GM12873 (cell line): ENCODE data around the gene TNIK.

Experiments used
- TF ChIP-seq, protein P1 (sequence below): IDR thresholded peaks from 2 replicates; pipeline ENCODE4 v1.5.1; 2012; ENCODE audit warnings: low read depth, mild to moderate bottlenecking, moderate library complexity, low read length, control low read depth; ENCODE audit not compliant: insufficient read depth; ENCODE audit errors: missing control alignments

Gene TNIK

DNA sequence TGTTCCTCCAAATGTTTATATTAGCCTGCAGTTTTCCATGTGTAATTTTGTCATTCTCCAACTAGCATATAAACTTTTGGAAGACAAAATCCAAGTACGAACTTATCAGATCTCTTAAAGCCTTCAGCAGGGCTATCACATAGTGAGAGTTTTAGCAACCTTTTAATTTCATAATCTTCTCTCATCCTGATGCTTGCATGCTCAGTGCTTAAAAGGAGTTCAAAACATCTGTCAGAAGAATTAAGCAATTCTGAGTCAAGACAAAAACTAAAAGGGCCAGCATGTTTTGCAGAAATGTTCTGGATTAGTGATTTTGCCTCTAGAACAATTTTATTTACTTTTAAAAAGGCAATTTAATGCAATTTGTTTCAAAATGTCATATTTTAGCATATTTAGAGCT is 360.3 kb downstream of the TNIK start:
- TF ChIP-seq, protein P1, sequence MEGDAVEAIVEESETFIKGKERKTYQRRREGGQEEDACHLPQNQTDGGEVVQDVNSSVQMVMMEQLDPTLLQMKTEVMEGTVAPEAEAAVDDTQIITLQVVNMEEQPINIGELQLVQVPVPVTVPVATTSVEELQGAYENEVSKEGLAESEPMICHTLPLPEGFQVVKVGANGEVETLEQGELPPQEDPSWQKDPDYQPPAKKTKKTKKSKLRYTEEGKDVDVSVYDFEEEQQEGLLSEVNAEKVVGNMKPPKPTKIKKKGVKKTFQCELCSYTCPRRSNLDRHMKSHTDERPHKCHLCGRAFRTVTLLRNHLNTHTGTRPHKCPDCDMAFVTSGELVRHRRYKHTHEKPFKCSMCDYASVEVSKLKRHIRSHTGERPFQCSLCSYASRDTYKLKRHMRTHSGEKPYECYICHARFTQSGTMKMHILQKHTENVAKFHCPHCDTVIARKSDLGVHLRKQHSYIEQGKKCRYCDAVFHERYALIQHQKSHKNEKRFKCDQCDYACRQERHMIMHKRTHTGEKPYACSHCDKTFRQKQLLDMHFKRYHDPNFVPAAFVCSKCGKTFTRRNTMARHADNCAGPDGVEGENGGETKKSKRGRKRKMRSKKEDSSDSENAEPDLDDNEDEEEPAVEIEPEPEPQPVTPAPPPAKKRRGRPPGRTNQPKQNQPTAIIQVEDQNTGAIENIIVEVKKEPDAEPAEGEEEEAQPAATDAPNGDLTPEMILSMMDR, result no peak

DNA sequence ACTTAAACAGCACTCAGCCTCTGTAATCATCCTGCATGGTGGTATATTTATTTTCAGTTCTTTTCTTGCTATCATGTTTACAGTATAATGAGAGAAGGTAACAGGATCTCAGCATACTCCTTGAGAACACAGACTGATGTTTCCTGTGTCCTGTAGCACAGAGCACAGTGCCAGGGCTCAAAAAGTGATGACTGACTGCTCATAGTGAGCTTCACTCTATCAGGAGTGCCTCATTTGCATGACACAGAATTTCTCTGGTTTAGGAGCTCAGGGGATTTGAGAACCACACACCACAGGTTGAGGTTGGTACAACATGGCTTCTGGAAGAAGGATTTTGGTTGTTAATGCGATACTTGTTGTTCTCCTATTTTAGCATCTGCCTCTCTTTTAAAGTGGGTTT is 365.1 kb downstream of the TNIK start:
- TF ChIP-seq, protein P1, result no peak

DNA sequence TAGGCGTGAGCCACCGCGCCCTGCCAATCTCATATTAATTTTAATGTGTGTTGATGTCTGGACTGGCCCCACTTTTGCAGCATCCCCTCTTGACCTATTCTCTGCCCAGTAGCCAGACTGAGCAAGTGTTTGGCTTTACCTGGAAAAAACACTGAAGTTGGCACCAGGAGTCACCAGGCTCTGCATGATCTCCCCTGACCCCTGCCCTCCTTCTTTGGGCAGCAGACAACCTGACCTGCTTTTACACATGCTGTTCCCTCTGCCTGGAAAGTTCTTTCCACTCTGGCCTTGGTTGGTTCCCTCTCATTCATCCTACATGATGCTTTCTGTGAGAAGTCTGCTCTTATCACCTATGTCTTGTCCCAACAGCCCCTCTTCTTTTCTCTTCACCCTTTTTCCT is 365.8 kb downstream of the TNIK start:
- TF ChIP-seq, protein P1, result no peak

DNA sequence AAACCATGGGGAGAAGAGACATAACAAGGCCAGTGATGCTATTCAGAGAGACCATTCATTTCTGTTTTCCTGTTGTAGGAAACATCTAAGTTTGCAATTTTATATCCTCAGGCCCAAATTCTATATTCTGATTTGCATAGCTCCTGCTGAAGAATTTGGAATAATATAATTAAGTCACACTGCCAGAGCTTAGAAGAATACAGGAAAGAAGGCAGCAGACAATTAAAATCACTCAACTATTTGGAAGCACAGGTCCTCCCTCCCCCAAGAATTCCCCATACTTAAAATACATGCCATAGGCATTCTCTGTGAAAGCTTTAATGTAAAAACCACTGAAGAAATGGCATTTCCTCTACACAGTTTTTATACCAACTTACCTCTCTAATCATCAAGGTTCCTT is 366.7 kb downstream of the TNIK start:
- TF ChIP-seq, protein P1, result no peak

DNA sequence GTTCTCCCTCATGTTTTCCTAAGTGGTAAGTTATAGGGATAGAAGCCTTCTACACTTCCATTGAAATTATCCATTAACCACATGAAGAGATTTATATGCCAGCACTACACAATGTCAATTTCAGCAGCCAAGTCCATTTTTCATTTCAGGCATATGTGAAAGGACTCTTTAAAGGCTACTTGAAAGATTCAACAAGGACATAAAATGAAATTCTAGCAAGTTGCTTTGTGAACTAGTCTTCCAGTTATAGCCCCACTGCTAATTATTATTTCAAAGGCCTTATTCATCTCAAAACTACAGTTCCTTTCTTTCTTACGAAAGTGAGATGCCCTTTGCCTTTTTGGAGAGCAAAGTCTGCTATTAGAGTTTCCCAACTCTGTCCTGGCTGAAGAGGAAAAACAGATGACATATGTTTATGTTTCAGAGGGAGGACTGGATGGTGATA is 367.7 kb downstream of the TNIK start:
- TF ChIP-seq, protein P1, result no peak

DNA sequence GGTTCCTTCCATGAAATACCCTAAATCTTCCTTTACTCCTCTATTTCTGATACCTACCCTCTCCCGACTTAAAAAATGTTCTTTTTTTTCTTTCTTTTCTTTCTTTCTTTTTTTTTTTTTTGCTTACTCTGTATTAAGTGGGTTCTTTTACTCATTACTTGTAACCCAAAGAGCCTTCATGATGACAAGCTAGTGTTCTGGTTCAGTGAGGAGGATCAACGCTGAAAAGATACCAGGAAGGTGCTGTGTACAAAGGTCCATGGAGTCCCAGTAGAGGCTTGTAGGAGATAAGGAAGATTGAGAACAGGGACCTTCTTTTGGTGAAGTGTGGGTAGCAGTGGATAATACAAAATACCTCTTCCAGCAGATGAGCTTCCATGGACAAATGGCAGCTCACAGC is 369.9 kb downstream of the TNIK start:
- TF ChIP-seq, protein P1, result no peak

DNA sequence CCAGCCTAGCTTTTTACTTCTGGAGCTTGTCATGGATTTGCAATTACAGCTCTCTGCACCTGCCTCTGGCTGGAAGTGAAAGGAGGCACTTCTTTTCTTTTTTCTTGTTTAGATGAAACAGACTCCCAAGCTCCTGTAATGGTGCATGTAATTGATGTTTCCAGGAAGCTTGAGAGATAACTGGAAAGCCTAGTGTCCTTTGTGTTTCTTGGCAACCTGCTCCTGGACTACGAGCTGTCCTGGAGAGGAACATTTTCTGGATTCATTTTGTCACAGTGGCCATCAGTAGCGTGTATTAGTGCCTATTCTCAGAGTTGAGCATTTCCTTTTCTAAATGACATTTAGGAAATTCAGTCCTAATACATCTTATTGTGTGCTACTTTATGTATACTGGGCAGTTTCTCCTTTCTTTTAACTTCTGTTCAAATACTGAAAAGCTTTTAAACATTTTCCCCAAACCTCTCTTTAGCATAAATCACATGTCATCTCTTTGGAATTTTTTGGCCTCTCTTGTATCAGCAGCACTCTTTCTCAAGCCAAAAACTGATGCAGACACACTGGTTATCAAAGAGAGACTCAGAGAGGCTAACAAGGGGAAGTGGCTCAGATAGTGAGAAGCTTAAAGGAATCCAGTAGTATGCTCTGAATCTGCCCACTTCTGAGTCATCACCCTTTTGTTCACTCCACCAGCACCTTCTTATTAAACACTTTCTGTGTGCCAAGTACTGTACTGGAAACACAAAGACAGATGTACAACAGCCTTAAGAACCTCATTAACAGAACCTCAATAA is 371.0 kb downstream of the TNIK start:
- TF ChIP-seq, protein P1, result no peak
